ENCODE results near the gene CHRNG. TPM values are rescaled to one million over a fixed set of nuclear protein-coding genes. Genes with fewer than 3 reads are reported as not detected.

Gene CHRNG
- total RNA-seq: not detected
- polyA plus RNA-seq: not detected
- long read RNA-seq, donor 1: 0 reads
- long read RNA-seq, donor 2: 0 reads

- Histone ChIP-seq H3K27me3 (ENCODE audit: control insufficient read depth in 1 of 2, insufficient read depth in 2 of 2, low read length in 1 of 2) (no peaks in the 10 kb centered on the region), H3K27ac (ENCODE audit: low read depth in 1 of 2, low read length in 2 of 2) (no peak within 1 kb of the TSS), H3K4me1 (ENCODE audit: control insufficient read depth in 1 of 2, insufficient read depth in 2 of 2, low read length in 2 of 2) (no peaks in the 10 kb centered on the region), H3K9me3 (ENCODE audit: control insufficient read depth, low read length) (peaks cover 5% of the 10 kb centered on the region), H3K4me3 (ENCODE audit: low read length in 2 of 2) (no peak within 1 kb of the TSS), H3K36me3 (ENCODE audit: control insufficient read depth in 1 of 2, insufficient read depth in 2 of 2, low read length in 1 of 2) (no peaks in the 10 kb centered on the region)
- 54 to 57% methylated on average over 23 of the region's 23 CpGs for WGBS, 2 donors
- intact Hi-C loops (cut with DNase I): no loop called here
- ATAC-seq (ENCODE audit: low FRiP score) (peak; percentile 5), DNase-seq (peak in 1 of 2 donors; percentile 72)
Observed at GRCh38 chr2:232539298-232540231, at the start of gene CHRNG. Gene CHRNG, plus strand, starts transcription at chr2:232539692. Its CDS starts 56 bp downstream, at chr2:232539748.

- Histone ChIP-seq H3K27me3 (ENCODE audit: control insufficient read depth in 1 of 2, insufficient read depth in 2 of 2, low read length in 1 of 2) (no peaks in the 10 kb centered on the region), H3K36me3 (ENCODE audit: control insufficient read depth in 1 of 2, insufficient read depth in 2 of 2, low read length in 1 of 2) (no peaks in the 10 kb centered on the region), H3K27ac (ENCODE audit: low read depth in 1 of 2, low read length in 2 of 2) (no peak overlapping the region), H3K4me3 (ENCODE audit: low read length in 2 of 2) (no peak overlapping the region), H3K4me1 (ENCODE audit: control insufficient read depth in 1 of 2, insufficient read depth in 2 of 2, low read length in 2 of 2) (no peaks in the 10 kb centered on the region), H3K9me3 (ENCODE audit: control insufficient read depth, low read length) (no peaks in the 10 kb centered on the region)
- WGBS, 2 donors: 91 to 93% methylated on average over 30 of the region's 30 CpGs
- DNase-seq (peak; percentile 35 to 72), ATAC-seq (ENCODE audit: low FRiP score) (peak; percentile 12)
- intact Hi-C loops (cut with DNase I): no loop called here
Observed at GRCh38 chr2:232490221-232491138, 49.0 kb upstream of the CHRNG start.

DNA sequence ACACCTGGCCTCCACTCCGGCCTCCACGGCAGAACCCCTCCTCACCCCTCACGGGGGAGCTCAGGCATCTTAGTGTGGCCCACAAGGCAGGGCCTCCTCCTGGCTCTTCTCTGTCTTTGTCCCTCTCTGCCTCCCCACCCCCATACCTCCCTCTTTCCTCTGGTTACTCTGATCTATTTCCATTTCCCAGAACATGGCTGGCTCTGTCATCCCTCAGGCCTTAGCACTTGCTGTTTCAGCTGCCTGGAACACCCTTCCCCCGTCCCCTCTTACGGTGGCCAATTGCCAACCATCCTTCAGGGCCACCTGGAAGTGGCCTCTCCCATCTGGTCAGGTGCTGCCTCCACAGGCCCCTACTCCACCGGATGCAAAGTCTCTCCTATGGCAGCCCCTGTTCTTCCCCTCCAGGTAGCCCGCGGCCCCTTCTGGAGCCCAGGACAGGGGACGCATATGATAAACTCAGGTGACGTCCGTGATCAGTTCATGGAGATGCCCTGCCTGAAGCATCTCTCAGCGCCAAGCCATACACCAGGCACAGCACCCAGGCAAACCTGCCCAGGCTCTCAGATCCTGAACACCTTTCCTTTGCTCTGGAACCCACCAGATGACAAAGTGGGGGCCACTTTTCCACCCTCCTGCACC is 48.2 kb upstream of the CHRNG start:
- 89 to 97% methylated on average over 12 of the region's 12 CpGs for WGBS, 2 donors
- no peak overlapping the region for H3K4me3 ChIP-seq (ENCODE audit: low read length in 2 of 2)
- H3K27ac ChIP-seq (ENCODE audit: low read depth in 1 of 2, low read length in 2 of 2): no peak overlapping the region
- no peaks in the 10 kb centered on the region for H3K4me1 ChIP-seq (ENCODE audit: control insufficient read depth in 1 of 2, insufficient read depth in 2 of 2, low read length in 2 of 2)
- peak; percentile 34 to 66 for DNase-seq
- no peak for ATAC-seq (ENCODE audit: low FRiP score)
- H3K9me3 ChIP-seq (ENCODE audit: control insufficient read depth, low read length): no peaks in the 10 kb centered on the region
- no peaks in the 10 kb centered on the region for H3K27me3 ChIP-seq (ENCODE audit: control insufficient read depth in 1 of 2, insufficient read depth in 2 of 2, low read length in 1 of 2)
- intact Hi-C loops (cut with DNase I): no loop called here
- no peaks in the 10 kb centered on the region for H3K36me3 ChIP-seq (ENCODE audit: control insufficient read depth in 1 of 2, insufficient read depth in 2 of 2, low read length in 1 of 2)

DNA sequence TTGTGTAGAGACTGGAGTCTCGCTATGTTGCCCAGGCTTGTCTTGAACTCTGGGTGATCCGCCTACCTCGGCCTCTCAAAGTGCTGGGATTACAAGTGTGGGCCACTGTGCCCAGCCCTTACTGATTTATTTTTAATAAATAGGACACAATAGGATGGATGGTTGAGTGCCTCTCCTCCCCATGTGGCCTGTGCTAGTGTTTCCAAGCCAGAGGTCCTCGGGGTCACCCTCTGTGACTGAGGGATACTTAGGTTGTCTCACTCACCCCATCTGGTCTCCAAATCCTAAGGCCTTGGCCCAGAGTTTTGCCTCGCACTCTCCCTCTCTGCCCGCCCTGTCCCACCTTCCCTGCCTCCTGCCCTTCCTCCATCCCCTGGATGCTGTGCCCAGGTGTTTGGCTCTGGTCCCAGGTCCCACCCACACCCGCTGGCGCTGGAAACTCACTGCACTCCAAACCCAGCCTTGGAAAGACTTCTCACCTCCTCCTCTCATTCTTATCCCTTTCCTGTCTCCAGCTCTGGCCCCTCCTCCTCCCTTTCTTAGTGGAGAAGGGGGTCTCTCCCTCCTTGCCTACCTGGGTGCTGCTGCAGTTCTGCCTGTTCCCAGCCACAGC is 47.1 kb upstream of the CHRNG start:
- DNase-seq (peak; percentile 17 to 51), ATAC-seq (ENCODE audit: low FRiP score) (no peak)
- H3K27ac ChIP-seq (ENCODE audit: low read depth in 1 of 2, low read length in 2 of 2): no peak overlapping the region
- H3K36me3 ChIP-seq (ENCODE audit: control insufficient read depth in 1 of 2, insufficient read depth in 2 of 2, low read length in 1 of 2): no peaks in the 10 kb centered on the region
- 75 to 77% methylated on average over 8 of the region's 8 CpGs for WGBS, 2 donors
- H3K4me1 ChIP-seq (ENCODE audit: control insufficient read depth in 1 of 2, insufficient read depth in 2 of 2, low read length in 2 of 2): no peaks in the 10 kb centered on the region
- H3K9me3 ChIP-seq (ENCODE audit: control insufficient read depth, low read length): no peaks in the 10 kb centered on the region
- H3K27me3 ChIP-seq (ENCODE audit: control insufficient read depth in 1 of 2, insufficient read depth in 2 of 2, low read length in 1 of 2): no peaks in the 10 kb centered on the region
- intact Hi-C loops (cut with DNase I): no loop called here
- no peak overlapping the region for H3K4me3 ChIP-seq (ENCODE audit: low read length in 2 of 2)

DNA sequence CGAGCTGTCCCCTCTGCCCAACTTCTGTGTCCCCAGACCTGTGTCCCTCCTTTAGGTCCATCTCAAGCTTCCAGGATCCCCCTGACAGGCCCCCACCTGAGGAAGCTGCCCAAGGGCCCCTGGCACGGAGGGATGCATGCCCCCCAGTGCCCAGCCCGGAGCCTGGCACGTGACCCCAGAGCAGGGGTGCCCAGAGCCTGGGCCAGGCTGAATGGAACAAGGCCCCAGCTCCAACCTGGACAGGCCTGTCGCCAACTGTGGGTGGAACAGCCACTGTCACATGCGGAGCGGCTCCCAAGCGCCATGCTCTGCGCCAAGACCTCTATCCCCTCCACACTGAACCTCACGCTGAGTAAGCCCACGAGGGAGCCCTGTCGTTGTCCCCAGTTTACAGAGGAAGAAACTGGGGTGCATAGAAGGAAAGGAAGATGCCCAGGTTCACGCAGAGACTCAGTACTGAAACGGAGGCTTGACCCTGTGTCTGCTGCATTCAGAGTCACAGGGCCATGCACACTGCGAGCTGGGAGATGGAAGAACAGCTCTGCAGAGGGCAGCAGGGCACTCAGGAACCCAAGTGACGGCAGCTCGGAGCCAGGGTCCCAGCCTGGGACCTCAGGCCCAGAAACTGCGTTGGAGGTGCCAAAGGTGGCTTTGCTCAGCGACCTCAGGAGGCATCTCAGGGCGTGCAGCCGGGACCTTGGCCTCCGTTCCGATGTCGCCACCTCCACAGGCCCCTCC is 46.4 kb upstream of the CHRNG start:
- no peak overlapping the region for H3K4me3 ChIP-seq (ENCODE audit: low read length in 2 of 2)
- DNase-seq (peak; percentile 39 to 45), ATAC-seq (ENCODE audit: low FRiP score) (no peak)
- no peaks in the 10 kb centered on the region for H3K9me3 ChIP-seq (ENCODE audit: control insufficient read depth, low read length)
- WGBS, 2 donors: 90% methylated on average over 24 of the region's 24 CpGs
- no peaks in the 10 kb centered on the region for H3K36me3 ChIP-seq (ENCODE audit: control insufficient read depth in 1 of 2, insufficient read depth in 2 of 2, low read length in 1 of 2)
- no peak overlapping the region for H3K27ac ChIP-seq (ENCODE audit: low read depth in 1 of 2, low read length in 2 of 2)
- H3K4me1 ChIP-seq (ENCODE audit: control insufficient read depth in 1 of 2, insufficient read depth in 2 of 2, low read length in 2 of 2): no peaks in the 10 kb centered on the region
- H3K27me3 ChIP-seq (ENCODE audit: control insufficient read depth in 1 of 2, insufficient read depth in 2 of 2, low read length in 1 of 2): no peaks in the 10 kb centered on the region
- intact Hi-C loops (cut with DNase I): no loop called here

DNA sequence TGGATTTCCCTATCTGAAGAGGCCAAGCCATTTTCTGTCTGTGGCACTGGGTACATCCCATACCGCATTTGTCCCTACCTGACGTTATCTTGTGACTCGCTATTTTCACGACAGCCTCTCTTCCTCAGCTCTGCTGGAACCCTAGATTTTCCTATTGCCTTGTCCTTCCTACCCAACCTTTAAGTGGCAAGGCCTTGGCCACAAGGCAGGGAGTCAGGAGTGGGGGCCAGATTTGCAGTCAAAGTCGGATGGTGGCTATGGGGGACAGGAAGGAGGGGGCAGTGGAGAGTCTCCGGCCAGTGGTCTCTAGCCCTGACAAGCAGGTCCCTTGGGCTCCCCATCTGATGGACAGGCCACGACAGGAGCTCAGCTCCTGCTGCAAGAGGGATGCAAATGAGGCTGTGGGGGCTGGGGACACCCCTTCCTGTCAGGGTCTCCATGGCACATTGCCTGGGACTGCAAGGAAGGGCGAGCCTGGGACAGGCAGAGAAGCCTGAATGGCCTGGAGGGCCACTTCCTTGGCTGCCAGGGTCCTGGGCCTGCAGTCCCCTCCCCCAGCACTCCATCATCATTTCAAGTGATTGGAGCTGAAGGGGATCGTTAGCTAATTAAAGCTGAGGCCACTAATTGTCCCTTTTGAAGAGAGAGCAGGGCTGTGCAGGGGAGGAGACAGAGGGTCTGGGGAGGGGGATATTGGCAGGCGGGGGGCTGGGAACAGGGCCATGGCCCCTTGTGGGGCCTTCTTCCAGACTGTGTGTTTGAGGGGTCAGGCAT is 45.6 kb upstream of the CHRNG start:
- no peaks in the 10 kb centered on the region for H3K36me3 ChIP-seq (ENCODE audit: control insufficient read depth in 1 of 2, insufficient read depth in 2 of 2, low read length in 1 of 2)
- no peak overlapping the region for H3K27ac ChIP-seq (ENCODE audit: low read depth in 1 of 2, low read length in 2 of 2)
- no peaks in the 10 kb centered on the region for H3K4me1 ChIP-seq (ENCODE audit: control insufficient read depth in 1 of 2, insufficient read depth in 2 of 2, low read length in 2 of 2)
- H3K27me3 ChIP-seq (ENCODE audit: control insufficient read depth in 1 of 2, insufficient read depth in 2 of 2, low read length in 1 of 2): no peaks in the 10 kb centered on the region
- H3K4me3 ChIP-seq (ENCODE audit: low read length in 2 of 2): no peak overlapping the region
- no peak for ATAC-seq (ENCODE audit: low FRiP score)
- intact Hi-C loops (cut with DNase I): no loop called here
- 82 to 87% methylated on average over 10 of the region's 10 CpGs for WGBS, 2 donors
- peak; percentile 19 to 55 for DNase-seq
- no peaks in the 10 kb centered on the region for H3K9me3 ChIP-seq (ENCODE audit: control insufficient read depth, low read length)

DNA sequence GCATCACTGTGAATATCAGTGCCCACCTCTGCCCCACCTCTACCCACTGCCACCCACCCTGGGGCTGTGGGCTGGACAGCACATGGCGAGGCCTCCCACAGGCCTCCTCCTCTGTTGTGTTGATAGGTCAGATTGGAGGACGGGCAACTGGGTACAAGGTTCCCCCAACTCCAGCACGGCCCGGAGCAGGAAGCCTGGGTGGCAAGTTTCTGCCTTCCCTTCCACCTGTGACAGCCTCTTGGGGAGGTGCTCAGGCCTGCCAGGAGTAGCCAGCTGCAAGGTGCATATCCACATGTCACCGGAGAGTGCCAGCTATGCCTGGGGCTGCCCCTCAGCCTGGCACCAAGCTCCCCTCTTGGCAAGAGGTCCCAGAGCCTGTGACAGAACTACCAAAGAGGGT is 45.0 kb upstream of the CHRNG start:
- Histone ChIP-seq H3K27ac (ENCODE audit: low read depth in 1 of 2, low read length in 2 of 2) (no peak overlapping the region), H3K4me1 (ENCODE audit: control insufficient read depth in 1 of 2, insufficient read depth in 2 of 2, low read length in 2 of 2) (no peaks in the 10 kb centered on the region), H3K36me3 (ENCODE audit: control insufficient read depth in 1 of 2, insufficient read depth in 2 of 2, low read length in 1 of 2) (no peaks in the 10 kb centered on the region), H3K27me3 (ENCODE audit: control insufficient read depth in 1 of 2, insufficient read depth in 2 of 2, low read length in 1 of 2) (no peaks in the 10 kb centered on the region), H3K9me3 (ENCODE audit: control insufficient read depth, low read length) (no peaks in the 10 kb centered on the region), H3K4me3 (ENCODE audit: low read length in 2 of 2) (no peak overlapping the region)
- WGBS, 2 donors: 94 to 96% methylated on average over 5 of the region's 5 CpGs
- DNase-seq: no peak
- no peak for ATAC-seq (ENCODE audit: low FRiP score)
- intact Hi-C loops (cut with DNase I): no loop called here
